GM19351 (cell line): ENCODE results near the gene IQSEC1.

ENCODE experiments used
- ATAC-seq: cut with Tn5 transposase; IDR thresholded peaks from one replicate; pipeline ENCODE4 v1.9.1; 2021; ENCODE audit warnings: mild to moderate bottlenecking, moderate library complexity; ENCODE audit not compliant: unreplicated experiment

The IQSEC1 gene

GRCh38 chr3:13031621-13032020, 41.6 kb downstream of the IQSEC1 start:
- no peak for ATAC-seq

- no peak for ATAC-seq
Observed at GRCh38 chr3:13030684-13031083, 42.5 kb downstream of the IQSEC1 start.

DNA sequence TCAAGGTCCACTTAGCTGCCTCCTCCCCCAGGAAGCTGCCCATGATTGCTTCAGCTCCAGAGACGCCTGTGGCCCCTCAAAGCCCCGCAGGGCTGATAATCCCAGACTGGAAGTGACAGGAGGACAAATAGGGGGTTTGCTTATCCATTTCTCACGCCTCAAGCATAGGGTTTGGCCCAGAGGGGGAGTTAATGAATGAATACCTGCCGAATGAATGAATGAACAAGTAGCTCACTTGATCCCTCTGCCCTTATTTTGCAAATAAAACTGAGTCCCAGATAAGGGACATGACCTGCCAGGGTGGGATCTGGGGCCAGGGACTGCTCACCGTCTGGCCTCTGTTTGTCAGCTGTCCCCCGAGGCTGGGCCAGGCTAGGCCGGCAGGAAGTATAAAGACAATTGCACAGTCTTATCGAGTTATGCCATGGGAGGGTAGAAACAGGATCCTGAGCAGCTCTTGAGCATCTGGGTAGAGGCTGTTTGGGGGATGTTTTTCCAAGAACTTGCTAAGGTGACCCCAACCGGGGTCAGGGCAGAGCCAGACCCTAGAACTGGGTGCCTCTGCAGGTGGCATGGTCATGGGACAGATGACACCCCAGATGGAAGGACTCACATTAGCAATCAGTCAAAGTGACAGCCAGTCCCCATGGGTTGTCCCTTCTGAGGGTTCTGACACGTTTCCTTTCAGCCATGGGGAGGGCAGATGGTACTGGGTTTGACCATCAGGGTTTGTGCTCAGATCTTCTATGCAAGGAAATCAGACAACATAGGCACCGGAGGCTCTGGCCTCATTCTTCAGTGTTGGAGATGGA, 45.0 kb downstream of the IQSEC1 start:
- ATAC-seq: no peak

DNA sequence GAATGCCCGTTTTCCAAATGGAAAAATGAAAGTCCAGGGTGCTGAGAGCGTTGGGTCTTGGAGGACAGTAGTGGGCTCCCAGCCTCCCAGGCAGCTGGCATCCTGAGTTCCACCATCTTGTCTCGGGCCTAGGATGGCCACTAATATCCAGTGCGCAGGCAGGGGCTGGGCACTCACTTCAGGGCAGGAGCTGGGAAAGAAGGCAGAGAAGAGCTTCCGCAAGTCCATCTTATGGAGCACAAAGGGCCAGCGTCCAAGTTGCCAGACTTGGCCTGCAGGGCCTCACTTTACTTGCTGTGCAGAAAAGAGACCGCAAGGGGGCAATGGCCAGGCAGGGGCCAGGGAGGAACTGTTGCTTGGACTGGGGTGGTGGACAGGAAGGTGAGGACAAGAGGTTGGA, 46.1 kb downstream of the IQSEC1 start:
- no peak for ATAC-seq

DNA sequence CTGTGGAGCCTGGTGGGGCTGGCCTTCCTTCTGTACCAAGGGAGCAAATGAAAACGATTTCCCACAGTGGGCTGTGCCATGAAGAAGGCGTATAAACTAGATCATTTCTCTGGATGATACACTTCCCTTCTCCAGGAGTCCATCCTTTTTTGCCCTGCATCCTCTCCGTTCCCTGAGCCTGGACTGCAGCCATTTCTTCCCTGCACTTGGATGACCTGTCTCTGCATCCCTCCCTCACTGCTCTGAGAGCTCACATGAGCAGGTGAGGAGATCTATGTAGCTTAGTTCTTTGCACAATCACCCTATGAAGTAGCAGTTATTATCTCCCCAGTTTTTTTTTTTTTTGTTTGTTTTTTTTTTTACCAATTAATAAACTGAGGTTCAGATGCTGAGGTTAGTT, 46.7 kb downstream of the IQSEC1 start:
- no peak for ATAC-seq

GRCh38 chr3:13025778-13026518, 47.3 kb downstream of the IQSEC1 start:
- no peak for ATAC-seq

DNA sequence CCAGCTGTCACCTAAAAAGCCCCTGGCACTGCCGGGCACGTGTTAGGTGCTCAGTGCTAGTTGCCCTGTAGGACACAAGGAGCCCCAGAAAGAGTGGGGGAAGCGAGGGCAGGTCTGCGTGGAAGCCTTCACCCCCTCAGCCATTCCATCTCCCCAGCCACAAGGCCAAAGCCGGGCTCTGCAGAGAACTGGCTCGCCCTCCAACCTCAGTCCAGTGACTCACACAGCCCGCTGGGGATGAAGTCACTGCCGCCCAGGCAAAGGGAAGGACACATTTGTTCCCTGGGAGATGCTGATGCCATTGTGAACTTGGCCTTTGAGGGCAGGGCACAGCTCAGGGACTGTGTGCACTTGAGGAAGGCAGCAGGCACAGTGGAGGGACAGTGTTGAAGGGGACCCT, 48.1 kb downstream of the IQSEC1 start:
- no peak for ATAC-seq

DNA sequence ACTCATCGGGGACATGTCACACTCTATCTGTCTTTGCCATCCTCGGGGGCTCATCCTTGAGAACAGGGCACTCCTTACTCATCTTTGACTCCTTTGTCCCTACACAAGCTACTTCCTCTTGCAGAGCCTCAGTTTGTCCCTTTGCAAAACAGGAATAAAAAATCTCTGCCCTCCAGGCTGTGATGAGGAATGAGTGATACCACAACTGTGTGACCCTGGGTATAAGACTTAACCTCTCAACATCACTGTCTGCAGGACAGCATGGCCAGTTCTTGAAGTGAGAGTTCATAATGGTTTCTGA, 48.5 kb downstream of the IQSEC1 start:
- ATAC-seq: no peak

- ATAC-seq: no peak
Observed at GRCh38 chr3:13023971-13024764, 49.1 kb downstream of the IQSEC1 start.

DNA sequence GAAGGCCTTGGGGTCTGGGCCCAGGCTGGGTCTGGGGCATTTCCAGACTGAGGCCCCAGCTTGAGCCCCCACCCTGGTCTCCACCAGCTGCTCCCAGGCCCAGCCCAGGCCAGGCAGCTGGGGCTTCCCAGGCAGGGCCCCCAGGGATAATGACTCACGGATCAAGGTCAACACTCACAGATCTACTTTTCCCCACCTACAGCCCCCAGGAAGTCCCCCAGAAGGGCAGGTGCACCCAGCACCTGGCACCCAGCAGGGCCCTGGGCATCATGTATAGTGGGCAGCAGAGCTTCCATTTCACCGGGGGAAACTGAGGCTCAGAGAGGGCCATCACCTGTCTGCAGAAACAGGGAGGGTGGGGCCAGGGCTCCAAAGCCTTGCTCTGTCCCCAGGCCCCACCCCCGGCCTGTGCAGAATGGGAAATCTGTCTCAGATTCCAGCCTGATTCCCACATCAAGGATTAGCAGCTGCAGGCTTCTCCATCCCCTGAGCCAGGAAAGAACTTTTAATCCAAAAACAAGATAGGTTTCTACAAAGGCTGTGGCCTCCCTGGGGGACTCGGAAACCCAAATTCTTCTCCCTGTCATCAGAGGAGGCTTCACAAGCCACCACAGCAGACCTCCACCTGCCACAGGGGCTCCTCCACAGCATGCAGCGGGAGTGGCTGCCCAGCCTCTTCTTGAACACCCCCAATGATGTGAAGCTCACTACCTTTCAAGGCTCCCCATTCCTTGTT, 49.8 kb downstream of the IQSEC1 start:
- no peak for ATAC-seq

- ATAC-seq: peak; percentile 36
Observed at GRCh38 chr3:13022348-13023234, 50.6 kb downstream of the IQSEC1 start.

GRCh38 chr3:13021141-13022114, 51.8 kb downstream of the IQSEC1 start:
- peak; percentile 26 for ATAC-seq

DNA sequence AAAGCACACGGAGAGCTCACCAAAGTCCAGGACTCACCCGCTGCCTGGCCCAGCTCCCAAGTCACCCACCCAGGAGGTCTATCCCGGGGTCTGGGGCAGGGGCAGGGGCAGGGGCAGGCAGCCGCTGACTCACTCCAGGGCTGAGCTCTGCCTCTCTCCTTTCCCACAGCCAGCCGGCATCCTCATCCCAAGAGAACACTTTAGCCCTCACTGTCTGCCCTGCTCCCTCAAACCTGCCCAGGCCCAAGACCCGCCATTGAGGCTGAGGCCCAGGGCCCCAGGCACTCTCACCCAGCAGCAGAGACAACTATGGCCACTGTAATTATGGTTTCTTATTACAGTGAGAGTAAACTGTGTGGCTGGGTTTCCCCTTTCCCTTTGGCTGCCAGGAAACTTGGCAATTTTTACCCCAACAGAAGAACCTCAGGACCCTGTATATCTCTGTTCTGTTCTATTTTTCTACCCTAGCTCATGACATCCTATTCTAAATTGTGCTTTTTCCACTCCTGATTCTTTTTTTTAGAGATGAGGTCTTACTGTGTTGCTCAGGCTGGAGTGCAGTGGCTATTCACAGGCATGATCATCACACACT, 53.0 kb downstream of the IQSEC1 start:
- no peak for ATAC-seq

- ATAC-seq: no peak
Observed at GRCh38 chr3:13019243-13020095, 53.8 kb downstream of the IQSEC1 start.

DNA sequence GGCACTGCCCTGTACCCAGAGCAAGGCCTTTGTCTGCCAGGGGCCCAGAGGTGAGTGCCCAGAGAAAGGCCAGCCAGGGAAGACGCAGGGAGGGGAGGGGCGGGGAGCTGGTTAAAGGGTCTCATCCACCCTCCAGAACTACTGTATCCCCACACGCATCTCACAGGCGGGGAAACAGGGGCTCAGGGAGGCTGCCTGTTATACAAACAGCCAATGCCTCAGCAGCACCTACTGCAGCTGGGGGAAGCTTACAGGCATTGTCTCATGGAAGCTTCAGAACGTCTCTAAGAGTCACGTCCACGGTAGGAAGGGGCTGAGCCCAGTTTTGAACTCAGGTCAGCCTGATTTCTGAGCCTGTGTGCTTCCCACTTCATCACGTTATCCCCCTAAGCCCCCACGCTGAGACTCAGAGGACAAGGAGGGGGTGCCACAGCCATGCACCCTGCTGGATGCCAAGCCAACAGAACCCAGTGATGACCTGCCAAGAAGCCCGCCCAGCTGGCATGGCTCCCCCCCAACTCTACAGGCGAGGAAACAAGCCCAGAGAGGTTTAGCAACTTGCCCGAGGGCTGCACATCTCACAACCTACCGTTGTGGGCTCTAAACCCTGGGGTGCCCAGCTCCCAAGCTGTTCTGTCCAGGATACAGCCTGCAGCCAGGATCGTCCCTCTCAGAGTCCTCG, 54.5 kb downstream of the IQSEC1 start:
- no peak for ATAC-seq

GRCh38 chr3:13018043-13018451, 55.2 kb downstream of the IQSEC1 start:
- ATAC-seq: no peak
